Measurements from ENCODE around the gene IQUB.

Gene IQUB

GRCh38 chr7:123548406-123548805 lies 14.0 kb upstream of the IQUB start:
- in situ Hi-C loops (cut with MboI; ENCODE audit: low sequenced_read_pairs, unreplicated experiment): no loop called here
- no peak for TF ChIP-seq CTCF (IDR thresholded peaks at IDR 0.05; ENCODE audit: borderline replicate concordance, control extremely low read depth, extremely low read depth, insufficient read depth, missing control alignments)

GRCh38 chr7:123539871-123540270 lies 5.5 kb upstream of the IQUB start:
- in situ Hi-C loops (cut with MboI; ENCODE audit: low sequenced_read_pairs, unreplicated experiment): no loop called here
- DNase-seq (ENCODE audit: low spot score): no peak
- TF ChIP-seq CTCF (IDR thresholded peaks at IDR 0.05; ENCODE audit: borderline replicate concordance, control extremely low read depth, extremely low read depth, insufficient read depth, missing control alignments): no peak

More at GRCh38 chr7:123548406-123548805, 14.0 kb upstream of the IQUB start:
- DNase-seq (ENCODE audit: low spot score): no peak

DNA sequence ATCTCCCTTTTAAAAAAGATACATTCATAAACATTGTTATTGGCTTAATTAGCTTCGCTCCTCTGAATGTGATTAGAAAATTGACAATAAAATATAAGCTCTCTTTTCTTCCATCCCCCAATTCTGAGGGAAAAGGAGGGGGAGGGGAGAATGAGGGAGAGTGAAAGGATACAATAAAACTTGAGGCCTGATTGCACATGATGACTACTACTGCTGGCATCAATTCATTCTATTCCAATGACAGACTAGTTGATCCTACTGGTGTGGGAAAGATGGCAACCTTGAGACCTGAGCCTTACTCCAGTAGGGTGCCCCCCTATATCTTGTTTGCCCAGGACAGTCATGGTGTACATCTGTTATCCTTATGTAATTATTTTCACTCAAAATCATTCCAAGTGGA lies 4.5 kb upstream of the IQUB start:
- in situ Hi-C loops (cut with MboI; ENCODE audit: low sequenced_read_pairs, unreplicated experiment): no loop called here
- TF ChIP-seq CTCF (IDR thresholded peaks at IDR 0.05; ENCODE audit: borderline replicate concordance, control extremely low read depth, extremely low read depth, insufficient read depth, missing control alignments): no peak
- DNase-seq (ENCODE audit: low spot score): no peak

- TF ChIP-seq CTCF (IDR thresholded peaks at IDR 0.05; ENCODE audit: borderline replicate concordance, control extremely low read depth, extremely low read depth, insufficient read depth, missing control alignments): no peak
These were observed 3.9 kb upstream of the IQUB start for GRCh38 chr7:123538189-123538714.

DNA sequence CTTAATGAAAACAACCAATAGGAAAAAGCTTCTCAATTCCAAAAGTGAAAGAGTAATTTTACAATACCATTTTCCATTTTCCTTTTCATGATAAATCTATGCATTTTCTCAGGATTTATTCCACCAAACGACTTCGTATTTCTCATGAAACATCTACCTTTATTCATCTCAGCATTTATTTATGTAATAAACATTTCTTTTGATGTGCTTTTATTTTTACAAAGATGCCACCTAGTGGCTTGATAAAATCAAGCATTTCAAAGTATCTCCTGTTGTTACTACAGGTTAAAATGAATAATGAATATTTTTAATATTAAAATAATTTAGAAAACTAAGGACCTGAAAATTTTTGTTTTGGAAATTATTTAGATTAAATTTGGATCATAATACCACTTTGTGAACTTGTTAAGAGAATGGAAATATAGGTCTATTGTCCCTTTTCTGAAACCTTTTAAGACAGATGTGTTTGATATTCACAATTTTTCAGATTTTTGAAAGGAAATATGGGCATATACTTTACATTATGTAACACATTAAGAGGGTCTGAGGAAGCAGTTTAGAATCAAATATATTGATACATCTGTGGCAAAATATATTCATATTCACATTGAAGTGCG lies 2.7 kb upstream of the IQUB start:
- no peak for TF ChIP-seq CTCF (IDR thresholded peaks at IDR 0.05; ENCODE audit: borderline replicate concordance, control extremely low read depth, extremely low read depth, insufficient read depth, missing control alignments)
- in situ Hi-C loops (cut with MboI; ENCODE audit: low sequenced_read_pairs, unreplicated experiment): no loop called here
- no peak for DNase-seq (ENCODE audit: low spot score)

More at GRCh38 chr7:123538189-123538714, 3.9 kb upstream of the IQUB start:
- no peak for DNase-seq (ENCODE audit: low spot score)
- in situ Hi-C loops (cut with MboI; ENCODE audit: low sequenced_read_pairs, unreplicated experiment): no loop called here

DNA sequence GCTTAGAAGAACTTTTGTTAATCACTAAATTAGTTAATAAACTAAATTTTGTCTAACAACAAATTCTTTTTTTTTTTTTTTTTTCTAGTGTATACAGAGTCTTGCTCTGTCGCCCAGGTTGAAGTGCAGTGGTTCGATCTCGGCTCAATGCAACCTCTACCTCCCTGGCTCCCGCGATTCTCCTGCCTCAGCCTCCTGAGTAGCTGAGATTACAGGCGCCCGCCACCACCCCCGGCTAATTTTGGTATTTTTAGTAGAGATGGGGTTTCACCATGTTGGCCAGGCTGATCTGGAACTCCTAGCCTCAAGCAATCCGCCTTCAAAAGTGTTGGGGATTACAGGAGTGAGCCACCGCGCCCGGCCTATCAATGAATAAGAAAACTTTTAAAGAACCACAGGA lies 1.1 kb upstream of the IQUB start:
- DNase-seq (ENCODE audit: low spot score): no peak
- in situ Hi-C loops (cut with MboI; ENCODE audit: low sequenced_read_pairs, unreplicated experiment): no loop called here
- no peak for TF ChIP-seq CTCF (IDR thresholded peaks at IDR 0.05; ENCODE audit: borderline replicate concordance, control extremely low read depth, extremely low read depth, insufficient read depth, missing control alignments)

All from GM13976 (cell line).